ENCODE measurements around the gene NR2F1-AS1.
A peak's percentile ranks its signal among the peaks of the same experiment; 100 is the strongest.

The NR2F1-AS1 gene

GRCh38 chr5:93598091-93599000 lies 17.3 kb upstream of the NR2F1-AS1 start:
- Mint-ChIP-seq H3K27me3 (ENCODE audit: low read depth) (peaks cover 43% of the 10 kb centered on the region), H3K9me3 (peaks cover 7% of the 10 kb centered on the region), H3K4me1 (ENCODE audit: low read depth) (peaks cover 2% of the 10 kb centered on the region), H3K36me3 (ENCODE audit: low read depth) (peaks cover 2% of the 10 kb centered on the region), H3K4me3 (no peak overlapping the region), H3K27ac (no peak overlapping the region)

GRCh38 chr5:93596676-93597490 lies 15.9 kb upstream of the NR2F1-AS1 start:
- Mint-ChIP-seq H3K36me3 (ENCODE audit: low read depth) (peaks cover 2% of the 10 kb centered on the region), H3K4me1 (ENCODE audit: low read depth) (peaks cover 2% of the 10 kb centered on the region), H3K27ac (peak overlapping the region; percentile 26), H3K4me3 (no peak overlapping the region), H3K9me3 (peaks cover 7% of the 10 kb centered on the region), H3K27me3 (ENCODE audit: low read depth) (peaks cover 56% of the 10 kb centered on the region)

- peaks cover 2% of the 10 kb centered on the region for H3K36me3 Mint-ChIP-seq (ENCODE audit: low read depth)
- peaks cover 62% of the 10 kb centered on the region for H3K27me3 Mint-ChIP-seq (ENCODE audit: low read depth)
- H3K4me3 Mint-ChIP-seq, result peak overlapping the region; percentile 34
- peaks cover 2% of the 10 kb centered on the region for H3K4me1 Mint-ChIP-seq (ENCODE audit: low read depth)
- peaks cover 7% of the 10 kb centered on the region for H3K9me3 Mint-ChIP-seq
- H3K27ac Mint-ChIP-seq, result peak overlapping the region; percentile 57
Measured at GRCh38 chr5:93596310-93596675, 15.3 kb upstream of the NR2F1-AS1 start.

- Mint-ChIP-seq H3K27me3 (ENCODE audit: low read depth) (peaks cover 69% of the 10 kb centered on the region), H3K4me1 (ENCODE audit: low read depth) (peaks cover 2% of the 10 kb centered on the region), H3K27ac (no peak overlapping the region), H3K9me3 (peaks cover 7% of the 10 kb centered on the region), H3K36me3 (ENCODE audit: low read depth) (peaks cover 2% of the 10 kb centered on the region), H3K4me3 (no peak overlapping the region)
Measured at GRCh38 chr5:93595420-93596147, 14.6 kb upstream of the NR2F1-AS1 start.

- Mint-ChIP-seq H3K27me3 (ENCODE audit: low read depth) (peaks cover 77% of the 10 kb centered on the region), H3K4me3 (no peak overlapping the region), H3K27ac (no peak overlapping the region), H3K4me1 (ENCODE audit: low read depth) (peaks cover 2% of the 10 kb centered on the region), H3K9me3 (peaks cover 7% of the 10 kb centered on the region), H3K36me3 (ENCODE audit: low read depth) (peaks cover 2% of the 10 kb centered on the region)
Measured at GRCh38 chr5:93594591-93595419, 13.8 kb upstream of the NR2F1-AS1 start.

GRCh38 chr5:93593476-93594131 lies 12.6 kb upstream of the NR2F1-AS1 start:
- Mint-ChIP-seq H3K9me3 (peaks cover 7% of the 10 kb centered on the region), H3K27me3 (ENCODE audit: low read depth) (peaks cover 89% of the 10 kb centered on the region), H3K4me1 (ENCODE audit: low read depth) (peaks cover 2% of the 10 kb centered on the region), H3K27ac (no peak overlapping the region), H3K36me3 (ENCODE audit: low read depth) (peaks cover 7% of the 10 kb centered on the region), H3K4me3 (no peak overlapping the region)

GRCh38 chr5:93592883-93593282 lies 11.9 kb upstream of the NR2F1-AS1 start:
- H3K27me3 Mint-ChIP-seq (ENCODE audit: low read depth), result peaks cover 94% of the 10 kb centered on the region
- peaks cover 2% of the 10 kb centered on the region for H3K4me1 Mint-ChIP-seq (ENCODE audit: low read depth)
- H3K4me3 Mint-ChIP-seq, result no peak overlapping the region
- peaks cover 7% of the 10 kb centered on the region for H3K9me3 Mint-ChIP-seq
- H3K36me3 Mint-ChIP-seq (ENCODE audit: low read depth), result peaks cover 7% of the 10 kb centered on the region
- H3K27ac Mint-ChIP-seq, result no peak overlapping the region

GRCh38 chr5:93591323-93591945 lies 10.4 kb upstream of the NR2F1-AS1 start:
- Mint-ChIP-seq H3K9me3 (peaks cover 7% of the 10 kb centered on the region), H3K36me3 (ENCODE audit: low read depth) (peaks cover 9% of the 10 kb centered on the region), H3K27ac (no peak overlapping the region), H3K4me1 (ENCODE audit: low read depth) (peaks cover 2% of the 10 kb centered on the region), H3K27me3 (ENCODE audit: low read depth) (peaks cover 96% of the 10 kb centered on the region), H3K4me3 (no peak overlapping the region)

- no peak overlapping the region for H3K4me3 Mint-ChIP-seq
- peaks cover 9% of the 10 kb centered on the region for H3K36me3 Mint-ChIP-seq (ENCODE audit: low read depth)
- peaks cover 96% of the 10 kb centered on the region for H3K27me3 Mint-ChIP-seq (ENCODE audit: low read depth)
- no peak overlapping the region for H3K27ac Mint-ChIP-seq
- peaks cover 7% of the 10 kb centered on the region for H3K4me1 Mint-ChIP-seq (ENCODE audit: low read depth)
- H3K9me3 Mint-ChIP-seq, result no peaks in the 10 kb centered on the region
Measured at GRCh38 chr5:93590493-93590892, 9.5 kb upstream of the NR2F1-AS1 start.

GRCh38 chr5:93589829-93590215 lies 8.8 kb upstream of the NR2F1-AS1 start:
- Mint-ChIP-seq H3K4me1 (ENCODE audit: low read depth) (peaks cover 7% of the 10 kb centered on the region), H3K27me3 (ENCODE audit: low read depth) (peaks cover 93% of the 10 kb centered on the region), H3K36me3 (ENCODE audit: low read depth) (peaks cover 9% of the 10 kb centered on the region), H3K4me3 (no peak overlapping the region), H3K9me3 (no peaks in the 10 kb centered on the region), H3K27ac (no peak overlapping the region)

GRCh38 chr5:93589152-93589828 lies 8.3 kb upstream of the NR2F1-AS1 start:
- Mint-ChIP-seq H3K9me3 (no peaks in the 10 kb centered on the region), H3K4me1 (ENCODE audit: low read depth) (peaks cover 7% of the 10 kb centered on the region), H3K27ac (peak overlapping the region; percentile 81), H3K27me3 (ENCODE audit: low read depth) (peaks cover 88% of the 10 kb centered on the region), H3K4me3 (no peak overlapping the region), H3K36me3 (ENCODE audit: low read depth) (peaks cover 7% of the 10 kb centered on the region)

- H3K4me1 Mint-ChIP-seq (ENCODE audit: low read depth), result peaks cover 9% of the 10 kb centered on the region
- peak overlapping the region; percentile 81 for H3K27ac Mint-ChIP-seq
- H3K27me3 Mint-ChIP-seq (ENCODE audit: low read depth), result peaks cover 80% of the 10 kb centered on the region
- H3K36me3 Mint-ChIP-seq (ENCODE audit: low read depth), result peaks cover 7% of the 10 kb centered on the region
- H3K9me3 Mint-ChIP-seq, result no peaks in the 10 kb centered on the region
- H3K4me3 Mint-ChIP-seq, result peak overlapping the region; percentile 21
Measured at GRCh38 chr5:93588352-93589151, 7.5 kb upstream of the NR2F1-AS1 start.
